Thoracic aorta (tissue), 2 donors: ENCODE results near the gene INPP4B. TPM values are rescaled to one million over a fixed set of nuclear protein-coding genes. Genes with fewer than 3 reads are reported as not detected.
A peak's percentile ranks its signal among the peaks of the same experiment; 100 is the strongest.

ENCODE experiments used
- ATAC-seq: fragments of 150-250 bp; one replicate; pipeline ENCODE4 v1.8.0; 2017; ENCODE audit warnings: low read depth; ENCODE audit not compliant: insufficient number of reproducible peaks, low FRiP score
- DNase-seq: peaks from one replicate; pipeline ENCODE4 v3.0.0-alpha.2; 2020; ENCODE audit warnings: low spot score
- H3K27ac ChIP-seq, 2 donors: fragments of 200-600 bp; sonication (generic); 1 replicate in 1 of 2; 2 replicates in 1 of 2; pipeline ENCODE4 v1.5.1; 2016; ENCODE audit warnings: mild to moderate bottlenecking in 2 of 2, moderate library complexity in 2 of 2
- H3K27me3 ChIP-seq: fragments of 200-600 bp; sonication (generic); replicated peaks from 2 replicates; pipeline ENCODE4 v1.6.0; 2016; ENCODE audit warnings: mild to moderate bottlenecking; ENCODE audit not compliant: insufficient read depth
- H3K36me3 ChIP-seq: fragments of 200-600 bp; sonication (generic); one replicate; pipeline ENCODE4 v1.5.1; 2016
- H3K4me1 ChIP-seq, 2 donors: fragments of 200-600 bp; sonication (generic); 1 replicate in 1 of 2; 2 replicates in 1 of 2; pipeline versions ENCODE4 v1.5.1 to v1.6.0; 2016; ENCODE audit warnings: low read depth in 2 of 2, mild to moderate bottlenecking in 1 of 2; ENCODE audit not compliant: control insufficient read depth in 1 of 2
- H3K4me3 ChIP-seq: fragments of 200-600 bp; sonication (generic); 2 replicates; pipeline ENCODE4 v1.5.1; 2016; ENCODE audit warnings: mild to moderate bottlenecking
- H3K9me3 ChIP-seq: fragments of 200-600 bp; sonication (generic); 2 replicates; pipeline ENCODE4 v1.5.1; 2016
- total RNA-seq, 2 donors: library from RNA; depleted of rRNA; stranded (reverse); fragments of >200 nt; gene quantifications; one replicate each; pipeline versions ENCODE4 v1.1.0 to v1.2.3, GENCODE V29; 2016
- TF ChIP-seq, protein P1 (sequence below): fragments of 200-600 bp; sonication (generic); IDR thresholded peaks from one replicate; pipeline ENCODE4 v1.5.1; 2019; ENCODE audit warnings: antibody characterized with exemption

INPP4B gene
- total RNA-seq, 2 donors from 2014 or later: 21.1 to 30.4 TPM

DNA sequence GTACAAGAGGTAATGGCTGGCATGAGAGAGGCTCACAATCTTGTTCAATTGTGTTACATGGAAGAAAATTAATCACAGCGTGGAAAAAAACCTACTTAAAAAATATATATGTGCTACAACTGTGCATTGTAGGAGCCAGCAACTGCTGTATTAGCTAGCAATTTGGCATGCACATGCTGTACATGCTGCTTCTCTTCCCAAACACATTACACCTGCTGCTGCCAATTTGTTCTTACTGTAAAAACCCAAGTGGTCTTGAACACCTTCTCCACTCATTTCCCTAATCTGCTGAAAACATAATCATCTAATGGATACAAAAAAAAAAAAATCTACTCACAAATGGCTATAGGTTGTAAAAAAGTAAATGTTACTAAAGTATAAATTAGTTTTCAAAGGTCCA, 264.2 kb downstream of the INPP4B start:
- no peak overlapping the region for H3K27ac ChIP-seq
- DNase-seq (no peak), ATAC-seq (no peak)
- no peaks in the 10 kb centered on the region for H3K9me3 ChIP-seq
- H3K36me3 ChIP-seq: no peaks in the 10 kb centered on the region
- no peaks in the 10 kb centered on the region for H3K4me1 ChIP-seq
- TF ChIP-seq, protein P1, sequence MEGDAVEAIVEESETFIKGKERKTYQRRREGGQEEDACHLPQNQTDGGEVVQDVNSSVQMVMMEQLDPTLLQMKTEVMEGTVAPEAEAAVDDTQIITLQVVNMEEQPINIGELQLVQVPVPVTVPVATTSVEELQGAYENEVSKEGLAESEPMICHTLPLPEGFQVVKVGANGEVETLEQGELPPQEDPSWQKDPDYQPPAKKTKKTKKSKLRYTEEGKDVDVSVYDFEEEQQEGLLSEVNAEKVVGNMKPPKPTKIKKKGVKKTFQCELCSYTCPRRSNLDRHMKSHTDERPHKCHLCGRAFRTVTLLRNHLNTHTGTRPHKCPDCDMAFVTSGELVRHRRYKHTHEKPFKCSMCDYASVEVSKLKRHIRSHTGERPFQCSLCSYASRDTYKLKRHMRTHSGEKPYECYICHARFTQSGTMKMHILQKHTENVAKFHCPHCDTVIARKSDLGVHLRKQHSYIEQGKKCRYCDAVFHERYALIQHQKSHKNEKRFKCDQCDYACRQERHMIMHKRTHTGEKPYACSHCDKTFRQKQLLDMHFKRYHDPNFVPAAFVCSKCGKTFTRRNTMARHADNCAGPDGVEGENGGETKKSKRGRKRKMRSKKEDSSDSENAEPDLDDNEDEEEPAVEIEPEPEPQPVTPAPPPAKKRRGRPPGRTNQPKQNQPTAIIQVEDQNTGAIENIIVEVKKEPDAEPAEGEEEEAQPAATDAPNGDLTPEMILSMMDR: no peak
- no peak overlapping the region for H3K4me3 ChIP-seq
- no peaks in the 10 kb centered on the region for H3K27me3 ChIP-seq

DNA sequence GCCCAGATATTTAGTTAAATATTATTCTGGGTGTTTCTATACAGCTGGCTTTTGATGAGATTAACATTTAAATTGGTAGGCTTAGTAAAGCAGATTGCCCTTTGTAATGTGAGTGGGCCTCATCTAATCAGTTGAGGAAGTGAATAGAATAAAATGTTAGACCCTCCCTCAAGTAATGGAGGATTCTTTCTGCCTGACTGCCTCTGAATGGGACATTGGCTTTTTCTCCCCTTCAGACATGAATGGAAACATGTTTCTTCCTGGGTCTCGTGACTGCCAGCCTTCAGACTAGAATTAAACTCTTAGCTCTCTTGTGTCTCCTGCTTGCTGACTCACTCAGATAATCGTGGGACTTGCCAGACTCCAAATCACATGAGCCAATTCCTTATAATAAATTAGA, 266.7 kb downstream of the INPP4B start:
- DNase-seq (no peak), ATAC-seq (no peak)
- no peaks in the 10 kb centered on the region for H3K9me3 ChIP-seq
- H3K27me3 ChIP-seq: no peaks in the 10 kb centered on the region
- no peak overlapping the region for H3K4me3 ChIP-seq
- H3K27ac ChIP-seq: no peak overlapping the region
- no peaks in the 10 kb centered on the region for H3K4me1 ChIP-seq
- no peaks in the 10 kb centered on the region for H3K36me3 ChIP-seq
- TF ChIP-seq, protein P1: no peak

DNA sequence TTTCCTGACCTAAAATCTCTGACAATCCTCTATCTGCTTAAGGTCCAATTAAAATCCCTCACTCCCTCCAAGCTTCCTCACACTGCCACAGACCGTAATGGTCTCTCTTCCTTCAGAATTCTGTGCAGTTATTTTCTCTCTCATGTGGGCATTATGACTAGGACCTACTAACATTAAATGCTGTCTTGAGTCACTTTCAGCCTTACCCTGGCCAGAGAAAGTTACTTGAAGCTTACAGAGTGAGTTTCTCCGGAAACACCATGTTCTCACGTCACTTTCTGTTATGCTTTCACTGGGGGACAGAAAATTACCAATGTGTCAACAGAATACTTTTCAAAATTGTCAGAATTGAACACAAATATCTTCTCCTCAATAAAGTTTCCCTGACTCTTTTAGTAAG, 271.8 kb downstream of the INPP4B start:
- TF ChIP-seq, protein P1: no peak
- DNase-seq: no peak
- Histone ChIP-seq H3K4me1 (no peaks in the 10 kb centered on the region), H3K36me3 (no peaks in the 10 kb centered on the region), H3K9me3 (no peaks in the 10 kb centered on the region), H3K27ac (no peak overlapping the region), H3K4me3 (no peak overlapping the region), H3K27me3 (no peaks in the 10 kb centered on the region)
- no peak for ATAC-seq

DNA sequence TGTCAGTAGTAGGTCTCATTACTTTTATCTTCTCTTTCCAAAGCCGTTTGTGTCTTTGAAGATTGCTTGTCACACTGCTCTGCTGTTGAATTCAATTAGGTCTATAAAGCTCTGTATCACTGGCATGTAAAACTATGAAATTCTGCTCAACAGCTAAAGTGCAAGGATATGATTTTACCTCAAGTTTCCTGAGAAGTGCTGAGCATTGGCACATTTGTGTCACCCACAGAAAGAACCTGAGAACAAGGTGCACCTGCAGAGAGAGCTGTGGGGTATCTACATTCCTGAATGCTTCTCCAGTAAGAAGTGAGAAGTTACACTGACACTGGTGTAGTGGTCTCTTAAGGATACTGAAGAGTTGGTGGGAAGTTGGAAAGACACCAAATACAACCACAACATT, 274.0 kb downstream of the INPP4B start:
- ATAC-seq (no peak), DNase-seq (no peak)
- Histone ChIP-seq H3K4me3 (no peak overlapping the region), H3K36me3 (no peaks in the 10 kb centered on the region), H3K9me3 (no peaks in the 10 kb centered on the region), H3K27ac (no peak overlapping the region), H3K27me3 (no peaks in the 10 kb centered on the region), H3K4me1 (peaks cover 7 to 16% of the 10 kb centered on the region in 2 donors)
- TF ChIP-seq, protein P1: no peak

DNA sequence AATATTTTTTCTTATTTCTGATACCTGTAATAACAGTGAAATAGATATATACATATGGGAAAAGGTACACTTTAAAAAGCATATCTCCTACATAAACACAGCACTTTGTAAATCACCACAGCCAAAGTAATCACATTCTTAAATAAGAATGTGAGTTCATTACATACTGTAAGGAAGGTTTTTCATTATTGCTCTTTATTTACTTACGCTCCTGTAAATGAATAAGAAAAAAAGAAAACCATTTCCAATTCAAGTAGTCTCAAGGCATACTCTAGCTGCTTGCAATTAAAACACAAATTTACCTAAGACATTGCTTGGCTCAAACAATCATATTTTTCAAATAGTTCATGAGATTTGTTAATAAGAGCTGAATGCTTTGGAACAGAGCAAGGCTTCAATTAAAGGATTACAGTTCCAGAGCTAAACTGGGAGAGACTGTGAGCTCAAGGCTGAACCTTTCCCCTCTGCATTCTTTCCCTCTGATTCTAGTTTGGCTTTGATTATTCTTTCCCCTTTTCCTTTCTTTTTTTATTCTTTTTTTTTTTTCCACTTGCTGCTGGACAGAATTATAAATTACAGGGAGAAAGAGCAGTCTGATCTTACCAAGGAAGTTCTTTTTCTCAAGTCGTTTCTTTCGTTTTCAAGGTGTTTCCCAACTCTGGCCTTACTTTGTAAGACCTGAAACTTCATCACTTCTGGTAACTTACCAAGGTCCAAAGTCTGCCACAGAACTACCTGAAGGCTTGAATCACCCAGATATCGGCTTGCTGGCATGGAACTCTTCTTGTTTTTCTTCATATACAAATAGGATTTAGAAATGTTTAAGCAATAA, 278.3 kb downstream of the INPP4B start:
- Histone ChIP-seq H3K9me3 (no peaks in the 10 kb centered on the region), H3K27ac (peak overlapping the region; percentile 58 to 77), H3K27me3 (no peaks in the 10 kb centered on the region), H3K36me3 (no peaks in the 10 kb centered on the region), H3K4me3 (peak overlapping the region; percentile 64), H3K4me1 (peaks cover 7 to 21% of the 10 kb centered on the region in 2 donors)
- ATAC-seq (no peak), DNase-seq (no peak)
- TF ChIP-seq, protein P1: no peak
